Neuronal stem cell (in vitro differentiated cells): ENCODE results near the gene GALM.
A peak's percentile ranks its signal among the peaks of the same experiment; 100 is the strongest.

Experiments used
- DNase-seq: peaks from one replicate; pipeline ENCODE4 v3.0.0-alpha.2; 2013; ENCODE audit warnings: low spot score
- H2AFZ ChIP-seq: one replicate; pipeline ENCODE4 v1.6.1; 2013; ENCODE audit warnings: mild to moderate bottlenecking, low read length, inconsistent platforms
- H2AK5ac ChIP-seq: 2 replicates; pipeline ENCODE4 v1.6.1; 2013; ENCODE audit warnings: low read depth, mild to moderate bottlenecking, inconsistent platforms, low read length, moderate library complexity, mixed read lengths
- H2BK120ac ChIP-seq: 2 replicates; pipeline ENCODE4 v1.6.1; 2013; ENCODE audit warnings: low read depth, mild to moderate bottlenecking, inconsistent platforms, low read length, moderate library complexity, mixed read lengths
- H2BK12ac ChIP-seq: one replicate; pipeline ENCODE4 v1.6.1; 2013; ENCODE audit warnings: low read length, inconsistent platforms
- H2BK15ac ChIP-seq: 2 replicates; pipeline ENCODE4 v1.6.1; 2013; ENCODE audit warnings: mild to moderate bottlenecking, low read length, inconsistent platforms, mixed read lengths
- H2BK5ac ChIP-seq: one replicate; pipeline ENCODE4 v1.6.1; 2013; ENCODE audit warnings: inconsistent platforms, mild to moderate bottlenecking, low read length, moderate library complexity
- H3K14ac ChIP-seq: one replicate; pipeline ENCODE4 v1.6.1; 2013; ENCODE audit warnings: low read length, inconsistent platforms
- H3K18ac ChIP-seq: 2 replicates; pipeline ENCODE4 v1.6.1; 2013; ENCODE audit warnings: low read length, inconsistent platforms
- H3K23ac ChIP-seq: 2 replicates; pipeline ENCODE4 v1.6.1; 2013; ENCODE audit warnings: low read depth, mild to moderate bottlenecking, mixed read lengths, low read length, inconsistent platforms; ENCODE audit not compliant: poor library complexity
- H3K27ac ChIP-seq: replicated peaks from 3 replicates; pipeline ENCODE4 v1.5.1; 2013; ENCODE audit warnings: low read length, inconsistent platforms
- H3K27me3 ChIP-seq, 3 experiments: 2 replicates each; pipeline ENCODE4 v1.6.1; 2013; ENCODE audit warnings: low read length in 3 of 3, mild to moderate bottlenecking in 2 of 3, inconsistent platforms in 1 of 3, low read depth in 1 of 3, mixed read lengths in 1 of 3, moderate library complexity in 1 of 3; ENCODE audit not compliant: control insufficient read depth in 3 of 3, insufficient read depth in 3 of 3
- H3K36me3 ChIP-seq, 2 donors: replicated peaks in 1 of 2; 2 replicates each; pipeline ENCODE4 v1.6.1; 2013; ENCODE audit warnings: low read length in 2 of 2; ENCODE audit not compliant: control insufficient read depth in 2 of 2, insufficient read depth in 2 of 2
- H3K4ac ChIP-seq: 2 replicates; pipeline ENCODE4 v1.6.1; 2013; ENCODE audit warnings: inconsistent platforms, mild to moderate bottlenecking, low read length, moderate library complexity
- H3K4me1 ChIP-seq, 2 donors: 1 replicate in 1 of 2; 2 replicates in 1 of 2; pipeline ENCODE4 v1.6.1; 2013; ENCODE audit warnings: low read length in 2 of 2, low read depth in 1 of 2; ENCODE audit not compliant: control insufficient read depth in 2 of 2, insufficient read depth in 1 of 2
- H3K4me2 ChIP-seq: one replicate; pipeline ENCODE4 v1.6.1; 2013; ENCODE audit warnings: mild to moderate bottlenecking, low read length, inconsistent platforms; ENCODE audit not compliant: insufficient read depth, poor library complexity, severe bottlenecking
- H3K4me3 ChIP-seq, 2 donors: 2 replicates each; pipeline ENCODE4 v1.5.1; 2013; ENCODE audit warnings: low read length in 2 of 2, mild to moderate bottlenecking in 2 of 2, inconsistent platforms in 1 of 2, moderate library complexity in 1 of 2
- H3K79me1 ChIP-seq: one replicate; pipeline ENCODE4 v1.6.1; 2013; ENCODE audit warnings: low read depth, mild to moderate bottlenecking, inconsistent platforms, low read length, moderate library complexity
- H3K9ac ChIP-seq: one replicate; pipeline ENCODE4 v1.6.1; 2013; ENCODE audit warnings: mild to moderate bottlenecking, low read depth, low read length, inconsistent platforms; ENCODE audit not compliant: poor library complexity
- H3K9me3 ChIP-seq, 2 donors: replicated peaks in 1 of 2; 2 replicates each; pipeline versions ENCODE3 to v1.6.1; 2013; ENCODE audit warnings: low read length in 2 of 2, mild to moderate bottlenecking in 2 of 2, inconsistent platforms in 1 of 2, low read depth in 1 of 2, mixed read lengths in 1 of 2, moderate library complexity in 1 of 2; ENCODE audit not compliant: control insufficient read depth in 2 of 2, insufficient read depth in 1 of 2
- H4K8ac ChIP-seq: one replicate; pipeline ENCODE4 v1.6.1; 2013; ENCODE audit warnings: low read depth, mild to moderate bottlenecking, inconsistent platforms, low read length, moderate library complexity
- H4K91ac ChIP-seq: one replicate; pipeline ENCODE4 v1.6.1; 2013; ENCODE audit warnings: low read length, low read depth, mild to moderate bottlenecking, inconsistent platforms; ENCODE audit not compliant: poor library complexity
- WGBS, 2 donors: extraction: QIAGEN DNeasy Blood & Tissue Kit; methylation state at CpG; one replicate each; pipeline ENCODE4 v1.1.7; 2013; ENCODE audit warnings: missing lambda C conversion rate in 2 of 2, mixed read lengths in 1 of 2; ENCODE audit not compliant: insufficient read length in 2 of 2, insufficient replicate concordance in 1 of 2; ENCODE audit errors: extremely low coverage in 2 of 2; 5-methylcytosine and 5-hydroxymethylcytosine counted together

GALM gene

DNA sequence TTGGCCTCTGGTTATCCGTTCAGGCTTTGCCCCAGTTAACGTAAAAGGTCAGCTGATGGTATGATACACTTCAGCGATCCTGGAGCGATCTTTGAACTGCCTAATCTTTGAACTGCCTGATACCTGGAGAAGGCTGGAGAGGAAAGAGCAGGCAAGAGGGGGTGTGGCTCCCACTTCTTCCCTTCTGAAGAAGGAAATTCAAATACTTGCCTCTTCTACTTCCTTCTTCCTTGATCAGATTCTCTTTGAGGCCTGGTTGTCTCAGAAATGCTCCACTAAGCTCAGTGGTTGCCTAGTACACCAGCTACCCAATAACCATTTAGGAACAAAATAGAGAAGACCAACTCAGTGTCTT, 619 bp downstream of the GALM start:
- WGBS, 2 donors: no CpG with 5 or more reads among the region's 4 CpGs
- no peaks in the 10 kb centered on the region for H3K9me3 ChIP-seq
- no peak overlapping the region for H3K23ac ChIP-seq
- H3K14ac ChIP-seq: no peak overlapping the region
- H2AFZ ChIP-seq: peak overlapping the region; percentile 88
- H3K36me3 ChIP-seq: no peaks in the 10 kb centered on the region
- H4K91ac ChIP-seq: no peak overlapping the region
- H3K4me3 ChIP-seq: peak overlapping the region; percentile 72 to 88
- H3K9ac ChIP-seq: peak overlapping the region; percentile 83
- H3K27me3 ChIP-seq: no peaks in the 10 kb centered on the region
- no peak overlapping the region for H3K4ac ChIP-seq
- H3K27ac ChIP-seq: no peak overlapping the region
- no peak overlapping the region for H2BK120ac ChIP-seq
- H4K8ac ChIP-seq: no peak overlapping the region
- no peak for DNase-seq
- H3K79me1 ChIP-seq: no peaks in the 10 kb centered on the region
- no peak overlapping the region for H2BK5ac ChIP-seq
- no peak overlapping the region for H2AK5ac ChIP-seq
- peaks cover 0 to 2% of the 10 kb centered on the region in 2 donors for H3K4me1 ChIP-seq
- no peak overlapping the region for H2BK15ac ChIP-seq
- H2BK12ac ChIP-seq: no peak overlapping the region
- H3K4me2 ChIP-seq: peak overlapping the region; percentile 78
- H3K18ac ChIP-seq: no peak overlapping the region

- H2BK5ac ChIP-seq: no peak overlapping the region
- H3K14ac ChIP-seq: no peak overlapping the region
- no peak overlapping the region for H3K9ac ChIP-seq
- H3K4me3 ChIP-seq: no peak overlapping the region
- no peak overlapping the region for H3K4ac ChIP-seq
- no peak overlapping the region for H2BK12ac ChIP-seq
- H3K27ac ChIP-seq: no peak overlapping the region
- H3K79me1 ChIP-seq: no peaks in the 10 kb centered on the region
- H2BK15ac ChIP-seq: no peak overlapping the region
- no peak overlapping the region for H2AK5ac ChIP-seq
- no peak overlapping the region for H2AFZ ChIP-seq
- H4K8ac ChIP-seq: no peak overlapping the region
- H3K18ac ChIP-seq: no peak overlapping the region
- no peak overlapping the region for H4K91ac ChIP-seq
- no peak for DNase-seq
- peaks cover 0 to 2% of the 10 kb centered on the region in 2 donors for H3K4me1 ChIP-seq
- H2BK120ac ChIP-seq: no peak overlapping the region
- no peak overlapping the region for H3K23ac ChIP-seq
- H3K27me3 ChIP-seq: no peaks in the 10 kb centered on the region
- no CpG with 5 or more reads among the region's 4 CpGs for WGBS, 2 donors
- H3K9me3 ChIP-seq: no peaks in the 10 kb centered on the region
- H3K4me2 ChIP-seq: no peak overlapping the region
- no peaks in the 10 kb centered on the region for H3K36me3 ChIP-seq
Measured at GRCh38 chr2:38668092-38668491, 2.2 kb downstream of the GALM start.

GRCh38 chr2:38668779-38669479, 3.0 kb downstream of the GALM start:
- no CpG with 5 or more reads among the region's 16 CpGs for WGBS, 2 donors
- Histone ChIP-seq H3K18ac (no peak overlapping the region), H2BK5ac (no peak overlapping the region), H3K4me1 (peaks cover 0 to 2% of the 10 kb centered on the region in 2 donors), H3K27ac (no peak overlapping the region), H2BK15ac (no peak overlapping the region), H3K4me3 (no peak overlapping the region), H4K8ac (no peak overlapping the region), H3K27me3 (no peaks in the 10 kb centered on the region), H3K79me1 (no peaks in the 10 kb centered on the region), H2AK5ac (no peak overlapping the region), H2BK12ac (no peak overlapping the region), H3K9me3 (no peaks in the 10 kb centered on the region), H3K14ac (no peak overlapping the region), H3K4ac (no peak overlapping the region), H3K9ac (no peak overlapping the region), H3K23ac (no peak overlapping the region), H2AFZ (no peak overlapping the region), H3K36me3 (no peaks in the 10 kb centered on the region), H4K91ac (no peak overlapping the region), H3K4me2 (no peak overlapping the region), H2BK120ac (no peak overlapping the region)
- no peak for DNase-seq

DNA sequence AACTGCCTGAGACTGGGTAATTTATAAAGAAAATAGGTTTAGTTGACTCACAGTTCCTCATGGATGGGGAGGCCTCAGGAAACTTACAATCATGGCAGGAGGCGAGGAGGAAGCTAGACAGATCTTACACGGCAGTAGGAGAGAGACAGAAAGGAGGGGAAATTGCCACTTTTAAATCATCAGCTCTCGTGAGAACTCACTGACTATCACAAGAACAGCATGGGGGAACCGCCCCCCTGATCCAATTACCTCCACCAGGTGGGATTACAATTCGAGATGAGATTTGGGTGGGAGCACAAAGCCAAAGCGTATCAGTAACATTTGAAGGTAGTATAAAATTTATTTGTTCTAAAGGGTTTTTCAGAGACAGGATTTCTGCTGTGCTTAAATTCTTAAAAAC, 5.4 kb downstream of the GALM start:
- no peak overlapping the region for H4K91ac ChIP-seq
- no peak overlapping the region for H3K4me2 ChIP-seq
- H3K9me3 ChIP-seq: no peaks in the 10 kb centered on the region
- H2BK12ac ChIP-seq: no peak overlapping the region
- no peaks in the 10 kb centered on the region for H3K79me1 ChIP-seq
- no peak overlapping the region for H3K9ac ChIP-seq
- H3K4me1 ChIP-seq: peaks cover 0 to 2% of the 10 kb centered on the region in 2 donors
- H3K4me3 ChIP-seq: no peak overlapping the region
- no peak overlapping the region for H2AFZ ChIP-seq
- WGBS, 2 donors: no CpG with 5 or more reads among the region's 6 CpGs
- H3K27me3 ChIP-seq: no peaks in the 10 kb centered on the region
- H3K23ac ChIP-seq: no peak overlapping the region
- no peak overlapping the region for H2AK5ac ChIP-seq
- peaks cover 3 to 6% of the 10 kb centered on the region in 2 donors for H3K36me3 ChIP-seq
- H3K14ac ChIP-seq: no peak overlapping the region
- no peak overlapping the region for H2BK120ac ChIP-seq
- no peak overlapping the region for H3K4ac ChIP-seq
- H3K18ac ChIP-seq: no peak overlapping the region
- no peak for DNase-seq
- no peak overlapping the region for H2BK5ac ChIP-seq
- H2BK15ac ChIP-seq: no peak overlapping the region
- no peak overlapping the region for H4K8ac ChIP-seq
- no peak overlapping the region for H3K27ac ChIP-seq
